Measurements from ENCODE around the gene RNF141.

RNF141 gene

DNA sequence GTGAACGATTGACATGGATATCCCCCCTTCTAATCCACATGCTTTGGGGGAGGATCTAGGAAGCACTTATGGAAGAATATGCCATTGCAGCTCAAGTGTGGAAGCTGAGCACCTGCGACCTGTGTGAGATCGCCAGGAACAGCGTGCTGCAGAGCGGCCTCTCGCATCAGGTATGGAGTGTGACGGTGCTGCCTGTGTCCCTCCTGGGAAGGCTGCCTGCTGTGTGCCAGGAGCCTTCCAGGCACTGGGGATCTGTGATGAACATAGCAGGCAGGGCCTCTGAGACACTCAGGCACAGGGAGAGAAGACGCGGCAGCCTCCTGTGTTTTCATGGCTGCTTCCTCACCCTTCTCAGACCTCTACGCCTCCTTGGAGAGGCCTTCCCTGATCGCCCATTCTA lies 36.5 kb downstream of the RNF141 start:
- TF ChIP-seq, protein P1, sequence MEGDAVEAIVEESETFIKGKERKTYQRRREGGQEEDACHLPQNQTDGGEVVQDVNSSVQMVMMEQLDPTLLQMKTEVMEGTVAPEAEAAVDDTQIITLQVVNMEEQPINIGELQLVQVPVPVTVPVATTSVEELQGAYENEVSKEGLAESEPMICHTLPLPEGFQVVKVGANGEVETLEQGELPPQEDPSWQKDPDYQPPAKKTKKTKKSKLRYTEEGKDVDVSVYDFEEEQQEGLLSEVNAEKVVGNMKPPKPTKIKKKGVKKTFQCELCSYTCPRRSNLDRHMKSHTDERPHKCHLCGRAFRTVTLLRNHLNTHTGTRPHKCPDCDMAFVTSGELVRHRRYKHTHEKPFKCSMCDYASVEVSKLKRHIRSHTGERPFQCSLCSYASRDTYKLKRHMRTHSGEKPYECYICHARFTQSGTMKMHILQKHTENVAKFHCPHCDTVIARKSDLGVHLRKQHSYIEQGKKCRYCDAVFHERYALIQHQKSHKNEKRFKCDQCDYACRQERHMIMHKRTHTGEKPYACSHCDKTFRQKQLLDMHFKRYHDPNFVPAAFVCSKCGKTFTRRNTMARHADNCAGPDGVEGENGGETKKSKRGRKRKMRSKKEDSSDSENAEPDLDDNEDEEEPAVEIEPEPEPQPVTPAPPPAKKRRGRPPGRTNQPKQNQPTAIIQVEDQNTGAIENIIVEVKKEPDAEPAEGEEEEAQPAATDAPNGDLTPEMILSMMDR (IDR thresholded peaks at IDR 0.05; ENCODE audit: control extremely low read depth, extremely low read depth, low read depth, missing control alignments) = no peak
- no peak for DNase-seq (ENCODE audit: extremely low spot score)
- CTCF ChIA-PET = interaction anchor here (0.7 to 1.9 kb wide), 3 partner anchors 12 to 51 kb away, joined by 3 to 5 read pairs (median 3); no protein-coding TSS in a partner anchor
- POLR2A ChIA-PET = no interaction called here

DNA sequence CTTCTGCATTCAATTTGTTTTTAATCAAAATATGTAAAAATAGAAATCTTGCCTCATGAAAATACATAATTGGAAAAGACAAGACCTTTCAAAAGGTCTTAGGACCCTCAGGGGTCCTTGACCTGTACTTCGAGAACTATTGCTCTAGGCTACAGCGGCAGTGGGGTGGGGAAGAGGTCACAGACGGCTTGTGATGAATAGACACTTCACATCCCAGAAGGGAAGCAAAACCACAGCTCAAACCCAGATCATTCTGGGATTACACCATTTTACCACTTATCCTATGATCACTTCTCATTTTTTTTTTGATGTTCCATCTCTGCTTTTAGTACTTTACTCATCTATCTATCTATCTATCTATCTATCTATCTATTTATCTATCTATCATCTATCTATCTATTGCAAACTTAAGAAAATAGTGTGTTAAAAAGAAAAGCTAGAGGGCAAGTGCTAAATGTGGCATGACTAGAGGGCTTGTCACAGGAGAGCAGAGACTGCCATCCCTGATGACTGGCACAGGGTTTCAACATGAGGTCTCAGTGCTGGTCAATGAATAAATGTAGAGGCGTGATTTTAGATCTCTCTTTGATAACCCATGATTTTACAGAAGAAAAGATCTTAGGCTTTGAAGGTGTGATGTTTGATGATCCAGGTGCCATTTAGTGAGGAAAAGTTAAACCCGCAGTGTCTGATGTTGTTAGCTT lies 37.1 kb downstream of the RNF141 start:
- TF ChIP-seq, protein P1 (IDR thresholded peaks at IDR 0.05; ENCODE audit: control extremely low read depth, extremely low read depth, low read depth, missing control alignments) = no peak
- CTCF ChIA-PET = interaction anchor here (0.9 to 1.9 kb wide), 3 partner anchors 13 to 37 kb away, joined by 4 to 5 read pairs (median 4); partner anchors contain the start of gene RNF141
- DNase-seq (ENCODE audit: extremely low spot score) = no peak
- POLR2A ChIA-PET = no interaction called here

DNA sequence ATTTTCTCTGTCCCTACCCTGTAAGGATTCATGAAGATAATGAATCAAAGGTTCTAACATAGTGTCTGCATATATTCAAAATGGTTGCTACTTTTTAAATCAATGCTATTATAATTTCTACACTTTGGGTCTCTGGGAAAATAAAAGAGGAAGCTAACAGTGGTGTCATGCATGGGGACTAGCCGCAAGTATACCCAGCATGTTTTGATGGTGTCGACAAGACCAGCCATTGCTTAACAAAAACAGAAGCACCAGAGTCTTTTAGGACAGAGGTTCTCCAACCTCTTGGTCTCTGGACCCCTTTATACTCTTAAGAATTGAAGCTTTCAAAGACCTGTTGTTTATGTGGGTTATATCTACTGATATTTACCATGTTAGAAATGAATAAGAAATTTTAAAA lies 37.8 kb downstream of the RNF141 start:
- CTCF ChIA-PET = interaction anchor here (0.9 to 1.9 kb wide), 4 partner anchors 13 to 38 kb away, joined by 3 to 5 read pairs (median 4); partner anchors contain the start of gene RNF141
- POLR2A ChIA-PET = no interaction called here
- DNase-seq (ENCODE audit: extremely low spot score) = no peak

DNA sequence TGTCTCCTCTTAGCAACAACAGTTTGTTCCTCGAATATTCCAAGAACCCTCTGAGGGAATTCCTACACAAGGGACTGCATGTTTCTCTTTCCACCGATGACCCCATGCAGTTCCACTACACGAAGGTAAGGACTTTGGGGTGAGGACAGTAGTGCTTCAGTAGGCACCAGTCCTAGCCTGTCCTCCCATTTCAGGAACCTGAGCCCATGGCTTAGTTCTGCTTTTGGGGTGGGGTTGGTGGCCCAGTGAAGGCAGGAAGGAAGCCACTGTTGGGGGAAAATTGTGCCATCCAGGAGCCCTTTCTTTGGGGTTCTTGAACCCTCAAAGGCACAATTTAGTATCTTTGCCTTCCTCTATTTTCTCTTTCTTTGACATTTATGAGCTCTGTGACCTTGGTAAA lies 38.2 kb downstream of the RNF141 start:
- ChIA-PET POLR2A (no interaction called here), CTCF (interaction anchor here (0.9 to 1.9 kb wide), 5 partner anchors 14 to 38 kb away, joined by 3 to 6 read pairs (median 4); partner anchors contain the start of gene RNF141)
- TF ChIP-seq, protein P1 (IDR thresholded peaks at IDR 0.05; ENCODE audit: control extremely low read depth, extremely low read depth, low read depth, missing control alignments) = no peak
- no peak for DNase-seq (ENCODE audit: extremely low spot score)

More for the DNA sequence above, 37.8 kb downstream of the RNF141 start:
- TF ChIP-seq, protein P1 (IDR thresholded peaks at IDR 0.05; ENCODE audit: control extremely low read depth, extremely low read depth, low read depth, missing control alignments) = no peak

DNA sequence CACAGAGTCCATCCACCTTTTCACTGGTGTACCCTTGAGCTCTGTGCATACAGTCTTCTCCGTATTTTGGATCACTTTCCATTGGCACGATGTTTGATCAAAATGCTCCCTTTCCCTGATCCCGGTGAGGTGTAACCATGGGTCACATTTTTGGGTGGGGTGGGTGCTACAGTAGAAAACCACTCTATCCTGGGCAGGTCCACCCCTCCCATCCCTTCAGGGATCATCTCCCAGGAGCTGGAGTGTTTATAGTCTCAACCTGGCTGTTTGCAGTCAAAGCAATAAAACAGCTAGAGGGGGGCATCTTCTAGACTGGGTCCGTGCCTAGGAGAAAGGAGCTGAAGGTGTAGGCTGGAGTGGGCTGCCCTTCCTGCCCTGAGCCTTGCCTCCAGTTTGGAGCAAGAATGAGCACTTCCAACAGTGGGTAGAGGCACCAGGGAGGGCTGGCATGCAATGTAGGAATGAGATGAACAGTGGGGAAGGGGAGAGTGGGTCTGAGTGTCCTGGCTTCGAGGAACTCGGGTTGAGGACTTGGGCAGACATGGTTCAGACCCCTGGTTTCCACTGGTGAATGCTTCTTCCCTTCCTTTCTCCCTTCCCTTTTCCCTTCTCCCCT lies 38.8 kb downstream of the RNF141 start:
- TF ChIP-seq, protein P1 (IDR thresholded peaks at IDR 0.05; ENCODE audit: control extremely low read depth, extremely low read depth, low read depth, missing control alignments) = no peak
- ChIA-PET POLR2A (no interaction called here), CTCF (interaction anchor here (0.8 to 1.6 kb wide), 7 partner anchors 8 to 105 kb away, joined by 3 to 6 read pairs (median 4); partner anchors contain the start of gene RNF141)
- DNase-seq (ENCODE audit: extremely low spot score) = no peak

DNA sequence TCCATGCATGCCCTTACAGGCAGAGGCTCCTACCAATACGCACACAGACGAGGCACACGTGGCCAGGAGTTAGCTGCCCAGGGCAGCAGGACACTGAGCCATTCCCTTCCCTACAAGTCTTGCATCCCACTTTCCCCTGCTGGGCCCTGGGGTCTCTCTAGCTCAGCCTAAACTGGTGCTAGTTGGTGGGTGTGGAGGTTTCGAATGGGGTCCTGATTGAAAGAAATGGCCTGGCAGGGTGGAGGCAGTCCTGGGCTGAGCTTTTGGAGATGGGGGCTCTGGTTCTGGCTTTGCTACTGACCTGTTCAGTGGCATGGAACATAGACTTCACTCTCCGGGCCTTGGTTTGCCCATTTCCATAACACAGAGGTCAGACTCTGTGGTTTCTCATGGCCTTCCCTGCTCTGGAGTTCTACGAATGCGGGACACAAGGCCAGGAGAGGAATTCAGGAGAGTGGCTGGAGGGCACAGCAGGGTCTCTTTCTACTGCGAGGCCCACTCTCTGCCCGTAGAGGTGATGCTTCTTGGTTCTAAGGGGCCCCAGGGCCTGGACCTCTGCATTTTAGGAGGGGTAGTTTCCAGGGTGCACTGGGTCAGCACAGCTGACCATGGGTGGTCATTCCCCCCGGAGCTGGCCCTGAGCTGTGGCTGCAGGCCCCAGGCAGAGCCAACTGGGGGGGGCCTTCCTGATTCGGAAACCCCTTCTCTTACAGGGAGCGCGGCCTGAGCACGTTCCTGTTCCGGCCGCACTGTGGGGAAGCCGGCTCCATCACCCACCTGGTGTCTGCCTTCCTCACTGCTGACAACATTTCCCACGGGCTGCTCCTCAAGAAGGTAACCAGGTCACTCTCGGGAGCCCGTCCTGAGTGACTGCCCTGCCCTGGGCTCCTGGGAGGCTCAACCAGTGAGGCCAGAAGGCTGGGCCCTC lies 40.0 kb downstream of the RNF141 start:
- ChIA-PET CTCF (interaction anchor here (1.2 to 1.6 kb wide), 5 partner anchors 9 to 104 kb away, joined by 3 to 6 read pairs (median 3); partner anchors contain the start of gene RNF141), POLR2A (no interaction called here)
- no peak for DNase-seq (ENCODE audit: extremely low spot score)
- TF ChIP-seq, protein P1 (IDR thresholded peaks at IDR 0.05; ENCODE audit: control extremely low read depth, extremely low read depth, low read depth, missing control alignments) = no peak

All from GM10248 (cell line).